ENCODE measurements around the gene RASGEF1B. TPM values are rescaled to one million over a fixed set of nuclear protein-coding genes. Genes with fewer than 3 reads are reported as not detected.

Gene RASGEF1B
- total RNA-seq, 1 experiment from 2014 or later, result 7.5 TPM

DNA sequence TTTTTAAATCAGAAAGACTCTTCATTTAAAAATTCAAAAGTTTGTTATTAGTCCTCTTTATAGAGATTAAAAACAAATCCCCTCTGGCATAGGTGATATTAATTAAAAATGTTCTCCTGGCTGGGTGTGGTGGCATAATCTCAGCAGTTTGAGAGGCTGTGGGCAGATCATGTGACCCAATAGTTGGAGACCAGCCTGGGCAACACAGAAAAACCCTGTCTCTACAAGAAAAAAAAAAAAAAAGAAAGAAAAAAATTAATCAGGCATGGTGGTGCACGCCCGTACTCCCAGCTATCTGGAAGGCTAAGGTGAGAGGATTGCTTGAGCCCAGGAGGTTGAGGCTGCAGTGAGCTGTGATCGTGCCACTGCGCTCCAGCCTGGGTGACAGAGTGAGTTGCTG, 38.9 kb downstream of the RASGEF1B start:
- no peak overlapping the region for H3K4ac ChIP-seq (ENCODE audit: low read depth, low read length)
- H4K5ac ChIP-seq (ENCODE audit: insufficient read length, low read depth, low read length), result no peak overlapping the region
- H3K79me2 ChIP-seq (ENCODE audit: insufficient read depth, low read length), result no peaks in the 10 kb centered on the region
- Mint-ChIP-seq H3K27me3 (ENCODE audit: low read depth) (no peaks in the 10 kb centered on the region; the same call in 1 of the 2 replicates), H3K36me3 (ENCODE audit: insufficient read depth in 1 of 3, low read depth in 3 of 3) (peaks cover 12 to 20% (median 15%) of the 10 kb centered on the region in 3 experiments; a peak in 6 of 7 replicates), H3K4me1 (peaks cover 3% of the 10 kb centered on the region in 2 experiments; a peak in 3 of 4 replicates), H3K9me3 (peaks cover 0 to 3% of the 10 kb centered on the region in 2 experiments; a peak in 2 of 5 replicates), H3K27ac (no peak overlapping the region; a peak in 1 of 7 replicates), H3K4me3 (no peak overlapping the region)
- H2BK120ac ChIP-seq (ENCODE audit: low read depth, low read length, poor library complexity, severe bottlenecking), result no peak overlapping the region
- no peaks in the 10 kb centered on the region for H3K27me3 ChIP-seq (ENCODE audit: insufficient read depth, low read length)
- H2BK12ac ChIP-seq (ENCODE audit: insufficient read length, low read depth, low read length), result no peak overlapping the region
- H3T11ph ChIP-seq (ENCODE audit: low read length), result no peak overlapping the region
- H3K27ac ChIP-seq (ENCODE audit: insufficient read length, low read depth, low read length), result no peak overlapping the region
- H3K4me1 ChIP-seq (ENCODE audit: insufficient read depth, low read length), result no peaks in the 10 kb centered on the region
- no peak overlapping the region for H2BK20ac ChIP-seq (ENCODE audit: low read depth, low read length, poor library complexity, severe bottlenecking)
- H2BK5ac ChIP-seq (ENCODE audit: insufficient read length, low read length), result no peak overlapping the region
- H2AK5ac ChIP-seq (ENCODE audit: insufficient read length, low read length), result no peak overlapping the region
- no peak overlapping the region for H3K14ac ChIP-seq (ENCODE audit: insufficient read depth, low read length)
- no peaks in the 10 kb centered on the region for H3K79me1 ChIP-seq (ENCODE audit: insufficient read depth, low read depth, low read length, poor library complexity, severe bottlenecking)
- no peak overlapping the region for H4K8ac ChIP-seq (replicated peaks; ENCODE audit: insufficient read length, low read depth, low read length)
- no peaks in the 10 kb centered on the region for H3K23me2 ChIP-seq (ENCODE audit: insufficient read length, low read depth, low read length, poor library complexity, severe bottlenecking)
- H3K4me2 ChIP-seq (ENCODE audit: insufficient read depth, insufficient read length, low read length), result no peak overlapping the region
- TF ChIP-seq, protein P1, sequence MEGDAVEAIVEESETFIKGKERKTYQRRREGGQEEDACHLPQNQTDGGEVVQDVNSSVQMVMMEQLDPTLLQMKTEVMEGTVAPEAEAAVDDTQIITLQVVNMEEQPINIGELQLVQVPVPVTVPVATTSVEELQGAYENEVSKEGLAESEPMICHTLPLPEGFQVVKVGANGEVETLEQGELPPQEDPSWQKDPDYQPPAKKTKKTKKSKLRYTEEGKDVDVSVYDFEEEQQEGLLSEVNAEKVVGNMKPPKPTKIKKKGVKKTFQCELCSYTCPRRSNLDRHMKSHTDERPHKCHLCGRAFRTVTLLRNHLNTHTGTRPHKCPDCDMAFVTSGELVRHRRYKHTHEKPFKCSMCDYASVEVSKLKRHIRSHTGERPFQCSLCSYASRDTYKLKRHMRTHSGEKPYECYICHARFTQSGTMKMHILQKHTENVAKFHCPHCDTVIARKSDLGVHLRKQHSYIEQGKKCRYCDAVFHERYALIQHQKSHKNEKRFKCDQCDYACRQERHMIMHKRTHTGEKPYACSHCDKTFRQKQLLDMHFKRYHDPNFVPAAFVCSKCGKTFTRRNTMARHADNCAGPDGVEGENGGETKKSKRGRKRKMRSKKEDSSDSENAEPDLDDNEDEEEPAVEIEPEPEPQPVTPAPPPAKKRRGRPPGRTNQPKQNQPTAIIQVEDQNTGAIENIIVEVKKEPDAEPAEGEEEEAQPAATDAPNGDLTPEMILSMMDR (conservative IDR thresholded peaks at IDR 0.05), result no peak
- no peak overlapping the region for H3K18ac ChIP-seq (ENCODE audit: insufficient read length, low read depth, low read length)
- no peak overlapping the region for H3K9ac ChIP-seq (ENCODE audit: extremely low read depth, insufficient read length, low read length)
- no peaks in the 10 kb centered on the region for H3K9me3 ChIP-seq (ENCODE audit: control insufficient read depth, low read depth, low read length)
- H3K56ac ChIP-seq (ENCODE audit: insufficient read length, low read depth, low read length), result no peak overlapping the region
- no peak for DNase-seq
- no CpG with 5 or more reads among the region's 4 CpGs for WGBS (ENCODE audit: extremely low coverage, insufficient read length, low lambda C conversion rate)
- H4K20me1 ChIP-seq (ENCODE audit: control insufficient read depth, insufficient read depth, insufficient read length), result no peaks in the 10 kb centered on the region
- H4K91ac ChIP-seq (ENCODE audit: insufficient read length, low read depth, low read length), result no peak overlapping the region
- no peak overlapping the region for H2AFZ ChIP-seq (ENCODE audit: low read length)
- no peak overlapping the region for H3K23ac ChIP-seq (ENCODE audit: insufficient read length, low read depth, low read length)
- H2BK15ac ChIP-seq (ENCODE audit: low read depth, low read length), result no peak overlapping the region

Data from H9 (cell line).